Esophagus muscularis mucosa (tissue), 4 donors: ENCODE results near the gene CCDC24. TPM values are rescaled to one million over a fixed set of nuclear protein-coding genes. Genes with fewer than 3 reads are reported as not detected.

Source experiments
- DNase-seq: peaks from one replicate; pipeline ENCODE4 v3.0.0-alpha.2; 2017; ENCODE audit errors: extremely low spot score
- H3K27ac ChIP-seq, 4 donors: fragments of 200-600 bp; sonication (generic); replicated peaks in 1 of 4; 1 replicate in 3 of 4; 2 replicates in 1 of 4; pipeline ENCODE4 v1.5.1; 2016 to 2019; ENCODE audit warnings: mild to moderate bottlenecking in 1 of 4
- H3K27me3 ChIP-seq, 4 donors: fragments of 200-600 bp; sonication (generic); one replicate each; pipeline versions ENCODE4 v1.5.1 to v1.6.0; 2016 to 2019
- H3K36me3 ChIP-seq, 4 donors: fragments of 200-600 bp; sonication (generic); one replicate each; pipeline ENCODE4 v1.5.1; 2016 to 2019
- H3K4me1 ChIP-seq, 4 donors: fragments of 200-600 bp; sonication (generic); one replicate each; pipeline ENCODE4 v1.5.1; 2016 to 2019
- H3K4me3 ChIP-seq, 4 donors: fragments of 200-600 bp; sonication (generic); 1 replicate in 2 of 4; 2 replicates in 2 of 4; pipeline ENCODE4 v1.5.1; 2016 to 2019; ENCODE audit warnings: mild to moderate bottlenecking in 4 of 4, moderate library complexity in 1 of 4
- H3K9me3 ChIP-seq, 4 donors: fragments of 200-600 bp; sonication (generic); 1 replicate in 3 of 4; 2 replicates in 1 of 4; pipeline ENCODE4 v1.5.1; 2016 to 2019
- CTCF ChIP-seq, 3 experiments: fragments of 200-600 bp in 2 of 3; fragments of 450-650 bp in 1 of 3; sonication (generic) in 2 of 3; IDR thresholded peaks; one replicate each; pipeline ENCODE4 v1.5.1; 2017 to 2019; ENCODE audit warnings: antibody characterized with exemption in 3 of 3, mild to moderate bottlenecking in 2 of 3, moderate library complexity in 1 of 3
- EP300 ChIP-seq: sonication (generic); formaldehyde crosslinking; IDR thresholded peaks from one replicate; pipeline ENCODE4 v1.6.1; 2017; ENCODE audit warnings: antibody characterized with exemption
- POLR2A ChIP-seq: fragments of 450-650 bp; IDR thresholded peaks from one replicate; pipeline ENCODE4 v1.6.1; 2017; ENCODE audit warnings: antibody characterized with exemption, moderate library complexity, mild to moderate bottlenecking, low read depth
- POLR2AphosphoS5 ChIP-seq, 2 donors: sonication (generic); formaldehyde crosslinking; IDR thresholded peaks; one replicate each; pipeline ENCODE4 v1.6.1; 2017; ENCODE audit warnings: antibody characterized with exemption in 2 of 2
- WGBS: methylation state at CpG from one replicate; pipeline ENCODE4 v1.1.5; 2018; 5-methylcytosine and 5-hydroxymethylcytosine counted together
- intact Hi-C: fragments of 100-400 bp; cut with DNase I; formaldehyde crosslinking; loops from one replicate; pipeline ENCODE4 v1.15.1; 2023
- total RNA-seq, 4 donors: library from RNA; depleted of rRNA; stranded (reverse); fragments of >200 nt; gene quantifications; one replicate each; pipeline versions ENCODE4 v1.1.0 to v1.2.1, GENCODE V29; 2016

The CCDC24 gene
- total RNA-seq, 4 donors from 2014 or later = 6.2 to 7.3 (median 6.7) TPM

DNA sequence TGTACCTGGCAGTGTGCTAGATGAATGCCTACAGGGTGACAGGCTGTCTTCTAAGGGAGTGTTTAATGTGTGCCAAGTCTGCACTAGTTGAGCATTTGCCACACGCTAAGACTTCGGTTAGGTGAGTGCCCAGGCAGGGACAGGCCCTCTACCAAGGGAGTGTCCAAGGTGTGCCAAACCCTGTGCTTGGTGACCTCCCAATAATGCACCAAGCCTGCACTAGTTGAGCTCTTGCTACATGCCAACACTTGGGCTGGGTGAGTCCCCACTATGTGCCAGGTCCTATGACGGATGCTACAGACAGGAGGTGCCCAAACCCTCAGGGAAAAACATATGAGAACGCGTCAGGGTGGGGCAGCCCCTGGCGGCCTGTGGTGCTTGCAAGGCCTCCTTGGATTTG, 29.1 kb downstream of the CCDC24 start:
- WGBS = 100% methylated on average over 3 of the region's 6 CpGs

GRCh38 chr1:44021156-44021555, 29.8 kb downstream of the CCDC24 start:
- intact Hi-C loops = no loop called here

More for the DNA sequence above, 29.1 kb downstream of the CCDC24 start:
- Histone ChIP-seq H3K4me3 (no peak overlapping the region), H3K36me3 (peaks cover 0 to 56% (median 15%) of the 10 kb centered on the region in 4 donors), H3K4me1 (peaks cover 2 to 6% (median 4%) of the 10 kb centered on the region in 4 donors), H3K27ac (no peak overlapping the region), H3K27me3 (no peaks in the 10 kb centered on the region), H3K9me3 (no peaks in the 10 kb centered on the region)
- DNase-seq = no peak
- TF ChIP-seq EP300 (no peak), CTCF (IDR thresholded peaks at IDR 0.05) (no peak), POLR2A (no peak), POLR2AphosphoS5 (IDR thresholded peaks at IDR 0.05) (no peak)
- intact Hi-C loops = no loop called here

GRCh38 chr1:44021581-44022321, 30.4 kb downstream of the CCDC24 start:
- Histone ChIP-seq H3K9me3 (no peaks in the 10 kb centered on the region), H3K4me3 (no peak overlapping the region), H3K36me3 (peaks cover 0 to 61% (median 15%) of the 10 kb centered on the region in 4 donors), H3K27me3 (no peaks in the 10 kb centered on the region), H3K4me1 (no peaks in the 10 kb centered on the region), H3K27ac (no peak overlapping the region)
- WGBS = 94% methylated on average over 8 of the region's 10 CpGs
- no peak for DNase-seq
- intact Hi-C loops = no loop called here
- TF ChIP-seq POLR2A = no peak
- no peak for TF ChIP-seq EP300
- TF ChIP-seq POLR2AphosphoS5 (IDR thresholded peaks at IDR 0.05) = no peak

More at GRCh38 chr1:44021156-44021555, 29.8 kb downstream of the CCDC24 start:
- DNase-seq = no peak
- TF ChIP-seq POLR2AphosphoS5 (IDR thresholded peaks at IDR 0.05) (no peak), POLR2A (no peak), CTCF (IDR thresholded peaks at IDR 0.05) (no peak), EP300 (no peak)
- Histone ChIP-seq H3K4me1 (no peaks in the 10 kb centered on the region), H3K27ac (no peak overlapping the region), H3K36me3 (peaks cover 0 to 61% (median 15%) of the 10 kb centered on the region in 4 donors), H3K27me3 (no peaks in the 10 kb centered on the region), H3K9me3 (no peaks in the 10 kb centered on the region), H3K4me3 (no peak overlapping the region)
- WGBS = 73% methylated on average over 5 of the region's 8 CpGs

DNA sequence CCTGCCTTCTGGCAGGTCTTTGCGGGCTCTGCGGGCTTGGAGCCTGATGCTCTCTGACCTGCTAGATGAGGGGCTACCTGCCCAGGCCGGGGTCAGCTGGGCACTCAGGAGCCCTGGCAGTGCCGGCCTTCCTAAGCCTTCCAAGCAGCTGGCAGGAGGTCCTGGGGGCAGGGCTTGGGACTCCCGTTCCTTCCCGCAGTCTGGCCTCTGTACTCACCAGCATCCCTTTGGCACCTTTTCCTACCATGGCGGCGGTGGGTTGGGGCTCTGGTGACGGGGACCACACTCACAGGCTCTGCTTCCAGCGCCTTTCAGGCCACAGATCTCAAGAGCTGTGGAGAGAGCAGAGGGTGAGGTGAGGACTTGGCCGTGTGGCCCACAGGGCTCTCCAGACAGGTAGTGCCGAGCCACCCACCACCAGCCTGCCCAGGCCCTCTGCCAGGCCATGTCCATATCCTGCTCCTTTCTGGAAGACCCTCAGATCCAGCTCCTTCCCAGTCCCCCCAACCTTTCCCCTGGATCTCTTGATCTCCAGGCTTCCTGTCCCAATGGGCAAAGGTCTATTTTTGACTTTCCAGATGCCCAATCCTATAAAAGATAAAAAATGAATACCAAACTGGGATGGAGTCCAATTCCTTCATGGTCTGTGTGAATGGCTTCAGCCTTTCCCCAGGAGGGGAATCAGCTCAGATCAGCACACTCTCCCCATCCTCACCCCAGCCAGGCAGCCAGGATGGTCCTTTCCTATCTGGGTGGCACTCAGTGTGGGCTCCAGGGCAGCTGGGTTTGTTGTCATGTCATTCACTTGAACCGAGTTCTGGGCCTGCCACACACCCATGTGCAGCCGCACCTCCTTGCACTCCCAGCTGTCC, 32.9 kb downstream of the CCDC24 start:
- Histone ChIP-seq H3K36me3 (peaks cover 0 to 53% (median 15%) of the 10 kb centered on the region in 4 donors), H3K9me3 (no peaks in the 10 kb centered on the region), H3K27ac (no peak overlapping the region), H3K4me1 (peaks cover 3 to 10% (median 7%) of the 10 kb centered on the region in 4 donors), H3K27me3 (no peaks in the 10 kb centered on the region), H3K4me3 (no peak overlapping the region)
- intact Hi-C loops = no loop called here
- no peak for DNase-seq
- TF ChIP-seq POLR2AphosphoS5 (IDR thresholded peaks at IDR 0.05) (no peak), POLR2A (no peak), EP300 (no peak), CTCF (IDR thresholded peaks at IDR 0.05) (no peak)
- 77% methylated on average over 5 of the region's 14 CpGs for WGBS
